ENCODE results near the gene KRT33A. TPM values are rescaled to one million over a fixed set of nuclear protein-coding genes. Genes with fewer than 3 reads are reported as not detected.
"Not testable (repeated sequence)": the region's sequence is repeated elsewhere in the genome, so short reads cannot be mapped to it uniquely, and the experiment has no call there.

Gene KRT33A
- polyA plus RNA-seq (ENCODE audit: low read depth in 6 of 6), result not detected

- peak within 1 kb of the TSS in 1 of 6 donors; percentile 26 for H3K27ac Mint-ChIP-seq
Measured at GRCh38 chr17:41350381-41350878, at the start of gene KRT33A. Gene KRT33A (minus strand): TSS chr17:41350828. CDS start chr17:41350767, 61 bp downstream.

GRCh38 chr17:41396996-41397660 lies 46.5 kb upstream of the KRT33A start, which contains the start of gene KRT31:
Gene KRT31 (minus strand): TSS chr17:41397608. CDS start chr17:41397539, 69 bp downstream.
- peaks cover 40 to 49% (median 47%) of the 10 kb centered on the region in 3 donors for H3K27me3 Mint-ChIP-seq
- H3K9me3 Mint-ChIP-seq, result no peaks in the 10 kb centered on the region
- no peak within 1 kb of the TSS for H3K4me3 Mint-ChIP-seq
- no peaks in the 10 kb centered on the region for H3K36me3 Mint-ChIP-seq
- ATAC-seq (ENCODE audit: low read depth in 2 of 2) (no peak), DNase-seq (no peak)
- no peak within 1 kb of the TSS for H3K27ac Mint-ChIP-seq
- no peaks in the 10 kb centered on the region for H3K4me1 Mint-ChIP-seq

More at GRCh38 chr17:41350381-41350878, at the start of gene KRT33A:
- not testable (repeated sequence) for H3K36me3 Mint-ChIP-seq; H3K4me1 Mint-ChIP-seq; H3K9me3 Mint-ChIP-seq; H3K4me3 Mint-ChIP-seq; DNase-seq; ATAC-seq (ENCODE audit: low read depth in 2 of 2)
- peaks cover 20 to 38% (median 32%) of the 10 kb centered on the region in 3 donors for H3K27me3 Mint-ChIP-seq

- no peak for DNase-seq
- no peak overlapping the region for H3K4me3 Mint-ChIP-seq
- H3K36me3 Mint-ChIP-seq, result no peaks in the 10 kb centered on the region
- no peak overlapping the region for H3K27ac Mint-ChIP-seq
- H3K27me3 Mint-ChIP-seq, result peaks cover 41 to 51% (median 51%) of the 10 kb centered on the region in 3 donors
- no peak for ATAC-seq (ENCODE audit: low read depth in 2 of 2)
- no peaks in the 10 kb centered on the region for H3K9me3 Mint-ChIP-seq
- no peaks in the 10 kb centered on the region for H3K4me1 Mint-ChIP-seq
Measured at GRCh38 chr17:41396340-41396739, 45.7 kb upstream of the KRT33A start.

GRCh38 chr17:41395611-41396010 lies 45.0 kb upstream of the KRT33A start:
- Mint-ChIP-seq H3K27me3 (peaks cover 36 to 48% (median 47%) of the 10 kb centered on the region in 3 donors), H3K36me3 (no peaks in the 10 kb centered on the region), H3K4me3 (no peak overlapping the region), H3K4me1 (no peaks in the 10 kb centered on the region), H3K27ac (no peak overlapping the region), H3K9me3 (no peaks in the 10 kb centered on the region)
- DNase-seq, result no peak
- no peak for ATAC-seq (ENCODE audit: low read depth in 2 of 2)

- H3K27ac Mint-ChIP-seq, result not testable (repeated sequence)
- H3K27me3 Mint-ChIP-seq, result peaks cover 37 to 49% (median 47%) of the 10 kb centered on the region in 3 donors
Measured at GRCh38 chr17:41395044-41395443, 44.4 kb upstream of the KRT33A start.

GRCh38 chr17:41394254-41394996 lies 43.8 kb upstream of the KRT33A start:
- Mint-ChIP-seq H3K36me3 (no peaks in the 10 kb centered on the region), H3K27ac (no peak overlapping the region), H3K4me3 (no peak overlapping the region), H3K4me1 (no peaks in the 10 kb centered on the region), H3K27me3 (peaks cover 34 to 51% (median 50%) of the 10 kb centered on the region in 3 donors), H3K9me3 (no peaks in the 10 kb centered on the region)
- DNase-seq, result no peak
- ATAC-seq (ENCODE audit: low read depth in 2 of 2), result no peak

More at GRCh38 chr17:41395044-41395443, 44.4 kb upstream of the KRT33A start:
- not testable (repeated sequence) for ATAC-seq (ENCODE audit: low read depth in 2 of 2); H3K36me3 Mint-ChIP-seq; H3K4me3 Mint-ChIP-seq; DNase-seq; H3K4me1 Mint-ChIP-seq; H3K9me3 Mint-ChIP-seq

GRCh38 chr17:41393826-41394225 lies 43.2 kb upstream of the KRT33A start:
- Mint-ChIP-seq H3K4me1 (no peaks in the 10 kb centered on the region), H3K36me3 (no peaks in the 10 kb centered on the region), H3K4me3 (no peak overlapping the region), H3K27me3 (peaks cover 30 to 56% (median 53%) of the 10 kb centered on the region in 3 donors), H3K27ac (no peak overlapping the region), H3K9me3 (peaks cover 0 to 4% (median 0%) of the 10 kb centered on the region in 7 donors)
- DNase-seq (no peak), ATAC-seq (ENCODE audit: low read depth in 2 of 2) (no peak)

- Mint-ChIP-seq H3K4me1 (no peaks in the 10 kb centered on the region), H3K36me3 (no peaks in the 10 kb centered on the region), H3K27me3 (peaks cover 30 to 60% (median 57%) of the 10 kb centered on the region in 3 donors), H3K4me3 (no peak overlapping the region), H3K27ac (no peak overlapping the region), H3K9me3 (peaks cover 0 to 7% (median 2%) of the 10 kb centered on the region in 7 donors)
- ATAC-seq (ENCODE audit: low read depth in 2 of 2) (no peak), DNase-seq (no peak)
Measured at GRCh38 chr17:41393294-41393693, 42.7 kb upstream of the KRT33A start.

- Mint-ChIP-seq H3K9me3 (peaks cover 2 to 15% (median 11%) of the 10 kb centered on the region in 7 donors), H3K4me1 (no peaks in the 10 kb centered on the region), H3K27me3 (peaks cover 24 to 54% (median 53%) of the 10 kb centered on the region in 3 donors), H3K4me3 (no peak overlapping the region), H3K36me3 (peaks cover 0 to 8% of the 10 kb centered on the region in 2 donors), H3K27ac (no peak overlapping the region)
- DNase-seq (no peak), ATAC-seq (ENCODE audit: low read depth in 2 of 2) (no peak)
Measured at GRCh38 chr17:41392278-41392677, 41.6 kb upstream of the KRT33A start.

GRCh38 chr17:41391535-41391934 lies 40.9 kb upstream of the KRT33A start:
- ATAC-seq (ENCODE audit: low read depth in 2 of 2), result no peak
- Mint-ChIP-seq H3K4me1 (no peaks in the 10 kb centered on the region), H3K27me3 (peaks cover 24 to 58% (median 53%) of the 10 kb centered on the region in 3 donors), H3K36me3 (peaks cover 3 to 15% of the 10 kb centered on the region in 2 donors), H3K4me3 (no peak overlapping the region), H3K9me3 (peaks cover 7 to 23% (median 15%) of the 10 kb centered on the region in 7 donors), H3K27ac (no peak overlapping the region)
- DNase-seq, result no peak

GRCh38 chr17:41390411-41390938 lies 39.8 kb upstream of the KRT33A start:
- no peak for ATAC-seq (ENCODE audit: low read depth in 2 of 2)
- no peak overlapping the region for H3K4me3 Mint-ChIP-seq
- H3K36me3 Mint-ChIP-seq, result peaks cover 5 to 19% of the 10 kb centered on the region in 2 donors
- H3K4me1 Mint-ChIP-seq, result no peaks in the 10 kb centered on the region
- no peak overlapping the region for H3K27ac Mint-ChIP-seq
- no peak for DNase-seq
- peaks cover 24 to 62% (median 53%) of the 10 kb centered on the region in 3 donors for H3K27me3 Mint-ChIP-seq
- H3K9me3 Mint-ChIP-seq, result peaks cover 10 to 30% (median 20%) of the 10 kb centered on the region in 7 donors

GRCh38 chr17:41387670-41388069 lies 37.0 kb upstream of the KRT33A start:
- Mint-ChIP-seq H3K27me3 (peaks cover 17 to 63% (median 41%) of the 10 kb centered on the region in 3 donors), H3K36me3 (peaks cover 5 to 19% of the 10 kb centered on the region in 2 donors), H3K4me3 (no peak overlapping the region), H3K27ac (no peak overlapping the region), H3K4me1 (no peaks in the 10 kb centered on the region), H3K9me3 (peaks cover 10 to 32% (median 20%) of the 10 kb centered on the region in 7 donors)
- DNase-seq, result no peak
- ATAC-seq (ENCODE audit: low read depth in 2 of 2), result no peak

- H3K27ac Mint-ChIP-seq, result no peak overlapping the region
- H3K4me3 Mint-ChIP-seq, result no peak overlapping the region
- H3K9me3 Mint-ChIP-seq, result peaks cover 10 to 32% (median 20%) of the 10 kb centered on the region in 7 donors
- DNase-seq, result no peak
- H3K36me3 Mint-ChIP-seq, result peaks cover 5 to 19% of the 10 kb centered on the region in 2 donors
- no peaks in the 10 kb centered on the region for H3K4me1 Mint-ChIP-seq
- no peak for ATAC-seq (ENCODE audit: low read depth in 2 of 2)
- peaks cover 17 to 60% (median 44%) of the 10 kb centered on the region in 3 donors for H3K27me3 Mint-ChIP-seq
Measured at GRCh38 chr17:41386227-41386626, 35.6 kb upstream of the KRT33A start.
